Neural cell (in vitro differentiated cells): ENCODE results near the gene INPP5A. TPM values are rescaled to one million over a fixed set of nuclear protein-coding genes. Genes with fewer than 3 reads are reported as not detected.

Experiments used
- H2AFZ ChIP-seq: fragments of 200-600, 300-800 bp; sonication (generic), shearing (Covaris generic); 2 replicates; pipeline ENCODE4 v1.6.0; 2014; ENCODE audit warnings: low read depth, mild to moderate bottlenecking, antibody characterized with exemption, low read length, moderate library complexity
- H3F3A ChIP-seq: fragments of 200-600 bp; shearing (Covaris generic); 2 replicates; pipeline ENCODE4 v1.6.1; 2016; ENCODE audit warnings: mild to moderate bottlenecking, moderate library complexity, mixed read lengths, antibody characterized with exemption, low read length; ENCODE audit not compliant: insufficient read depth, poor library complexity, severe bottlenecking
- H3K27ac ChIP-seq: fragments of 200-600, 300-800 bp; sonication (generic), shearing (Covaris generic); 2 replicates; pipeline ENCODE4 v1.5.1; 2014; ENCODE audit warnings: mild to moderate bottlenecking, low read length, moderate library complexity
- H3K27me3 ChIP-seq: fragments of 300-800, 200-600 bp; sonication (generic), shearing (Covaris generic); 2 replicates; pipeline ENCODE4 v1.6.0; 2014; ENCODE audit warnings: mild to moderate bottlenecking, low read depth, low read length, moderate library complexity; ENCODE audit not compliant: insufficient read depth
- H3K36me3 ChIP-seq: fragments of 300-800, 200-600 bp; sonication (generic), shearing (Covaris generic); 2 replicates; pipeline ENCODE4 v1.5.1; 2014; ENCODE audit warnings: mild to moderate bottlenecking, antibody characterized with exemption, low read length, moderate library complexity; ENCODE audit not compliant: insufficient read depth
- H3K4me2 ChIP-seq: fragments of 300-800, 200-600 bp; sonication (generic), shearing (Covaris generic); 2 replicates; pipeline ENCODE4 v1.6.0; 2014; ENCODE audit warnings: mild to moderate bottlenecking, low read length
- H3K4me3 ChIP-seq: fragments of 300-800, 200-600 bp; sonication (generic), shearing (Covaris generic); 2 replicates; pipeline ENCODE4 v1.5.1; 2014; ENCODE audit warnings: mild to moderate bottlenecking, low read length, moderate library complexity
- H3K79me2 ChIP-seq: fragments of 200-600 bp; shearing (Covaris generic); replicated peaks from 2 replicates; pipeline ENCODE4 v1.6.0; 2014; ENCODE audit warnings: mild to moderate bottlenecking, low read length, moderate library complexity; ENCODE audit not compliant: insufficient read depth
- H3K9ac ChIP-seq: fragments of 300-800, 200-600 bp; sonication (generic), shearing (Covaris generic); 2 replicates; pipeline ENCODE4 v1.6.1; 2016; ENCODE audit warnings: mild to moderate bottlenecking, low read length, mixed read lengths
- H3K9me2 ChIP-seq: fragments of 200-600 bp; shearing (Covaris generic); 2 replicates; pipeline ENCODE4 v1.6.1; 2016; ENCODE audit warnings: mild to moderate bottlenecking, low read length, mixed read lengths; ENCODE audit not compliant: insufficient read depth
- H3K9me3 ChIP-seq: fragments of 200-600, 300-800 bp; sonication (generic), shearing (Covaris generic); 2 replicates; pipeline ENCODE4 v1.6.1; 2016; ENCODE audit warnings: mild to moderate bottlenecking, mixed run types, low read length, moderate library complexity, mixed read lengths
- H4K20me1 ChIP-seq: fragments of 200-600 bp; shearing (Covaris generic); 2 replicates; pipeline ENCODE4 v1.6.1; 2016; ENCODE audit warnings: mild to moderate bottlenecking, mixed run types; ENCODE audit not compliant: insufficient read depth
- EP300 ChIP-seq: fragments of 450-650 bp; conservative IDR thresholded peaks from 2 replicates; pipeline ENCODE4 v1.6.1; 2014; ENCODE audit warnings: antibody characterized with exemption, mild to moderate bottlenecking, moderate library complexity; ENCODE audit not compliant: poor library complexity, severe bottlenecking
- EZH2 ChIP-seq: fragments of 200-600, 300-800 bp; shearing (Covaris generic), sonication (generic); IDR thresholded peaks from 2 replicates; pipeline ENCODE4 v1.6.1; 2014; ENCODE audit warnings: antibody characterized with exemption, low read length, borderline replicate concordance, mild to moderate bottlenecking; ENCODE audit not compliant: insufficient read depth, poor library complexity, severe bottlenecking
- MXI1 ChIP-seq: fragments of 450-650 bp; conservative IDR thresholded peaks from 2 replicates; pipeline ENCODE4 v1.6.1; 2014; ENCODE audit warnings: antibody characterized with exemption, mild to moderate bottlenecking; ENCODE audit not compliant: poor library complexity, severe bottlenecking
- POLR2AphosphoS5 ChIP-seq: IDR thresholded peaks from 2 replicates; pipeline ENCODE4 v1.6.1; 2012
- RAD21 ChIP-seq: fragments of 450-650 bp; conservative IDR thresholded peaks from 2 replicates; pipeline ENCODE4 v1.6.1; 2014; ENCODE audit warnings: antibody characterized with exemption, mild to moderate bottlenecking, moderate library complexity
- SMC3 ChIP-seq: fragments of 450-650 bp; conservative IDR thresholded peaks from 2 replicates; pipeline ENCODE4 v1.6.1; 2014; ENCODE audit warnings: antibody characterized with exemption, mild to moderate bottlenecking, moderate library complexity; ENCODE audit not compliant: poor library complexity
- TAF1 ChIP-seq: IDR thresholded peaks from 2 replicates; pipeline ENCODE4 v1.6.1; 2012; ENCODE audit warnings: low read depth
- polyA plus RNA-seq: library from polyadenylated mRNA; depleted of rRNA; stranded (reverse); fragments of >200 nt; gene quantifications from 2 replicates; pipeline ENCODE4 v1.2.3, GENCODE V29; 2014
- TF ChIP-seq, protein P1 (sequence below): fragments of 450-650 bp; IDR thresholded peaks from 2 replicates; pipeline ENCODE4 v1.5.1; 2014; ENCODE audit warnings: antibody characterized with exemption, mild to moderate bottlenecking, moderate library complexity; ENCODE audit not compliant: poor library complexity, severe bottlenecking
- TF ChIP-seq, protein P2 (sequence below): IDR thresholded peaks from 2 replicates; pipeline ENCODE4 v1.6.1; 2012; ENCODE audit warnings: borderline replicate concordance

Gene INPP5A
- polyA plus RNA-seq, 1 donor from 2014 or later: 48.8 TPM

DNA sequence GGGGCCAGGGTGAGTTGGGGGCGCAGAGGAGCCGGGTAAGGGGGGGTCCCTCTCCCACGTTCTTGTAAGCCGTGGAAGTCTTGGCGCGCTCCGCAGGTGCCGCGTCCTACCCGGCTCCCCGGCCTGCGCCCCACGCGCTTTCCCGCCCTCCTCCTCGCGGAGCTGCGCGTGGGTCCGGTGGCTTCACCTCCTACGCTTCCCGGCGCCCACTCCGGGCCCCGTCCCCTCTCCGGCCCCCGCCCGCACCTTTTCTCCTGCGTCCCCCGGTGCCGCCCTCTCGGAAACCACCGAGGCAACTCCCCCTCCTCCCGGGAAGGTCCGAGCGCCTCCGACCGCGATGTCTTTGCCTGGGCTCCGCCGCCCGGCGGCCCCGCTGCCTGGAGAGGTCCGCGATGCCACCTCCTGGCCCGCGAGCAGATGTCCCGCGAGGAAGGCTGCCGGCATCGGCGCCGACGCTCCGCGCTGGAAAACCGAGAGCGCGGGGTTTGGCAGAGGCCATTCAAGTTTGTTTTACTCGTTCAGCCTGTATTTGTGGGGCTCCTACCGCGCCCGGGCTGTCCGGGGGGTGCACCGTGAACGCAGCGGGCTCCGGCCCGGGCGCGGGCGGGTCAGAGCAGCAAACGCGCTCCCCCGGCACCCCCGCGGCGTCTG lies 250.7 kb downstream of the INPP5A start:
- Histone ChIP-seq H3K79me2 (no peaks in the 10 kb centered on the region), H3K36me3 (no peaks in the 10 kb centered on the region), H3K9me3 (no peaks in the 10 kb centered on the region), H3K27ac (no peak overlapping the region), H3K27me3 (peaks cover 74% of the 10 kb centered on the region), H3K4me3 (peak overlapping the region; percentile 56), H3K9ac (no peak overlapping the region), H3K4me2 (no peak overlapping the region), H4K20me1 (no peaks in the 10 kb centered on the region), H3K9me2 (no peaks in the 10 kb centered on the region), H2AFZ (no peak overlapping the region), H3F3A (no peaks in the 10 kb centered on the region)
- TF ChIP-seq, protein P1, sequence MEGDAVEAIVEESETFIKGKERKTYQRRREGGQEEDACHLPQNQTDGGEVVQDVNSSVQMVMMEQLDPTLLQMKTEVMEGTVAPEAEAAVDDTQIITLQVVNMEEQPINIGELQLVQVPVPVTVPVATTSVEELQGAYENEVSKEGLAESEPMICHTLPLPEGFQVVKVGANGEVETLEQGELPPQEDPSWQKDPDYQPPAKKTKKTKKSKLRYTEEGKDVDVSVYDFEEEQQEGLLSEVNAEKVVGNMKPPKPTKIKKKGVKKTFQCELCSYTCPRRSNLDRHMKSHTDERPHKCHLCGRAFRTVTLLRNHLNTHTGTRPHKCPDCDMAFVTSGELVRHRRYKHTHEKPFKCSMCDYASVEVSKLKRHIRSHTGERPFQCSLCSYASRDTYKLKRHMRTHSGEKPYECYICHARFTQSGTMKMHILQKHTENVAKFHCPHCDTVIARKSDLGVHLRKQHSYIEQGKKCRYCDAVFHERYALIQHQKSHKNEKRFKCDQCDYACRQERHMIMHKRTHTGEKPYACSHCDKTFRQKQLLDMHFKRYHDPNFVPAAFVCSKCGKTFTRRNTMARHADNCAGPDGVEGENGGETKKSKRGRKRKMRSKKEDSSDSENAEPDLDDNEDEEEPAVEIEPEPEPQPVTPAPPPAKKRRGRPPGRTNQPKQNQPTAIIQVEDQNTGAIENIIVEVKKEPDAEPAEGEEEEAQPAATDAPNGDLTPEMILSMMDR: peak; percentile 24
- TF ChIP-seq EZH2 (peak; percentile 87), TAF1 (no peak), POLR2AphosphoS5 (no peak), SMC3 (peak; percentile 27), EP300 (no peak), RAD21 (peak; percentile 29)
- TF ChIP-seq, protein P2, sequence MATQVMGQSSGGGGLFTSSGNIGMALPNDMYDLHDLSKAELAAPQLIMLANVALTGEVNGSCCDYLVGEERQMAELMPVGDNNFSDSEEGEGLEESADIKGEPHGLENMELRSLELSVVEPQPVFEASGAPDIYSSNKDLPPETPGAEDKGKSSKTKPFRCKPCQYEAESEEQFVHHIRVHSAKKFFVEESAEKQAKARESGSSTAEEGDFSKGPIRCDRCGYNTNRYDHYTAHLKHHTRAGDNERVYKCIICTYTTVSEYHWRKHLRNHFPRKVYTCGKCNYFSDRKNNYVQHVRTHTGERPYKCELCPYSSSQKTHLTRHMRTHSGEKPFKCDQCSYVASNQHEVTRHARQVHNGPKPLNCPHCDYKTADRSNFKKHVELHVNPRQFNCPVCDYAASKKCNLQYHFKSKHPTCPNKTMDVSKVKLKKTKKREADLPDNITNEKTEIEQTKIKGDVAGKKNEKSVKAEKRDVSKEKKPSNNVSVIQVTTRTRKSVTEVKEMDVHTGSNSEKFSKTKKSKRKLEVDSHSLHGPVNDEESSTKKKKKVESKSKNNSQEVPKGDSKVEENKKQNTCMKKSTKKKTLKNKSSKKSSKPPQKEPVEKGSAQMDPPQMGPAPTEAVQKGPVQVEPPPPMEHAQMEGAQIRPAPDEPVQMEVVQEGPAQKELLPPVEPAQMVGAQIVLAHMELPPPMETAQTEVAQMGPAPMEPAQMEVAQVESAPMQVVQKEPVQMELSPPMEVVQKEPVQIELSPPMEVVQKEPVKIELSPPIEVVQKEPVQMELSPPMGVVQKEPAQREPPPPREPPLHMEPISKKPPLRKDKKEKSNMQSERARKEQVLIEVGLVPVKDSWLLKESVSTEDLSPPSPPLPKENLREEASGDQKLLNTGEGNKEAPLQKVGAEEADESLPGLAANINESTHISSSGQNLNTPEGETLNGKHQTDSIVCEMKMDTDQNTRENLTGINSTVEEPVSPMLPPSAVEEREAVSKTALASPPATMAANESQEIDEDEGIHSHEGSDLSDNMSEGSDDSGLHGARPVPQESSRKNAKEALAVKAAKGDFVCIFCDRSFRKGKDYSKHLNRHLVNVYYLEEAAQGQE: no peak

DNA sequence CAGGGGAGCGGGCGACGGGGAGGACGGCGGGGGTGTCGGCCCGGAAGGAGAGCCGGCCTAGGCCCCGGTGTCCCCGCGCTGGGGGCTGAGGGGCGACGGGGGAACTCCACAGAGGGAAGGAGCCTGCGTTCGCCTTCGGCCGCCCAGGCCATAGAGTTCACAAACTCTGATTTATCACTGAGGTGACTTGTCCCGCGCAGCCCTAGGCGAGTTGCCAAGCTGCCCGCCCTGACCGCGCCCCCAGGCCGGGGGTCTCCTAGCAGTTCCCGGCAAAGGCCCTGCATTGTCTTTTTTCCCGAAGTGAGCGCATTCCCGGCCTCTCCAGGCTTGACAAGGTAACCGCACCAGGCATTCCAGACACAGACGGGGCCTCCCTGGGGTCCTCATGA lies 251.2 kb downstream of the INPP5A start:
- no peaks in the 10 kb centered on the region for H3K9me3 ChIP-seq
- H3K4me3 ChIP-seq: no peak overlapping the region
- H3K36me3 ChIP-seq: no peaks in the 10 kb centered on the region
- no peak overlapping the region for H2AFZ ChIP-seq
- peaks cover 68% of the 10 kb centered on the region for H3K27me3 ChIP-seq
- no peaks in the 10 kb centered on the region for H3K9me2 ChIP-seq
- no peaks in the 10 kb centered on the region for H4K20me1 ChIP-seq
- no peak overlapping the region for H3K27ac ChIP-seq
- H3F3A ChIP-seq: no peaks in the 10 kb centered on the region
- H3K9ac ChIP-seq: no peak overlapping the region
- no peak overlapping the region for H3K4me2 ChIP-seq
- TF ChIP-seq RAD21: no peak
- TF ChIP-seq MXI1: no peak
- no peak for TF ChIP-seq EP300
- H3K79me2 ChIP-seq: no peaks in the 10 kb centered on the region
